IMR-90 (cell line): ENCODE measurements around the gene ACY1. TPM values are rescaled to one million over a fixed set of nuclear protein-coding genes. Genes with fewer than 3 reads are reported as not detected.
A peak's percentile ranks its signal among the peaks of the same experiment; 100 is the strongest.

Experiments
- ATAC-seq: fragments of 200-7000 bp; cut with Tn5 transposase; 2 replicates; pipeline ENCODE4 v1.9.1; 2020; ENCODE audit warnings: low read depth, mild to moderate bottlenecking, moderate library complexity
- BruUV-seq: library from RNA; stranded (reverse); fragments of 400-500 nt; replicated peaks from 2 replicates; lab custom pipeline; 2021; lab: Mats Ljungman, UMichigan
- CTCF ChIA-PET: fragments of 300-600 bp; formaldehyde crosslinking; extraction: SDS; loops from one replicate; lab custom pipeline; 2021; ENCODE audit warnings: antibody characterized with exemption; lab: Yijun Ruan, JAX
- POLR2A ChIA-PET: fragments of 300-600 bp; sonication (Branson Sonifier 250); formaldehyde crosslinking; loops from one replicate; lab custom pipeline; 2022; ENCODE audit warnings: antibody characterized with exemption; ENCODE audit not compliant: unreplicated experiment; lab: Charles Lee
- DNase-seq: peaks from one replicate; pipeline ENCODE4 v3.0.0; 2013
- H2AFZ ChIP-seq: replicated peaks from 2 replicates; pipeline ENCODE3; 2013; ENCODE audit warnings: low read length, mild to moderate bottlenecking; ENCODE audit not compliant: poor library complexity
- H2AK5ac ChIP-seq: 2 replicates; pipeline ENCODE4 v1.6.1; 2013; ENCODE audit warnings: low read depth, low read length, inconsistent platforms
- H2AK9ac ChIP-seq: replicated peaks from 2 replicates; pipeline ENCODE3; 2013; ENCODE audit warnings: mild to moderate bottlenecking, low read depth, low read length, moderate library complexity; ENCODE audit not compliant: poor library complexity
- H2BK120ac ChIP-seq: 2 replicates; pipeline ENCODE4 v1.6.1; 2013; ENCODE audit warnings: low read depth, low read length, inconsistent platforms
- H2BK15ac ChIP-seq: 3 replicates; pipeline ENCODE4 v1.6.1; 2013; ENCODE audit warnings: low read depth, low read length, inconsistent platforms
- H2BK20ac ChIP-seq: 2 replicates; pipeline ENCODE4 v1.6.1; 2013; ENCODE audit warnings: low read depth, mild to moderate bottlenecking, inconsistent platforms, low read length, moderate library complexity
- H2BK5ac ChIP-seq: 2 replicates; pipeline ENCODE4 v1.6.1; 2013; ENCODE audit warnings: mild to moderate bottlenecking, low read depth, low read length, inconsistent platforms; ENCODE audit not compliant: poor library complexity, severe bottlenecking
- H3K14ac ChIP-seq: replicated peaks from 2 replicates; pipeline ENCODE4 v1.6.1; 2013; ENCODE audit warnings: low read depth, low read length, inconsistent platforms
- H3K18ac ChIP-seq: 2 replicates; pipeline ENCODE4 v1.6.1; 2013; ENCODE audit warnings: low read depth, low read length, control low read depth
- H3K23ac ChIP-seq: 2 replicates; pipeline ENCODE4 v1.6.1; 2013; ENCODE audit warnings: low read depth, low read length, inconsistent platforms
- H3K27ac ChIP-seq: 2 replicates; pipeline ENCODE4 v1.5.1; 2013; ENCODE audit warnings: mild to moderate bottlenecking, control low read depth, low read length; ENCODE audit not compliant: insufficient read depth
- H3K27me3 ChIP-seq: 2 replicates; pipeline ENCODE4 v1.6.1; 2013; ENCODE audit warnings: low read length; ENCODE audit not compliant: control insufficient read depth, insufficient read depth
- H3K36me3 ChIP-seq: 2 replicates; pipeline ENCODE4 v1.6.1; 2013; ENCODE audit warnings: low read length, mixed read lengths; ENCODE audit not compliant: control insufficient read depth, insufficient read depth
- H3K4ac ChIP-seq: 2 replicates; pipeline ENCODE4 v1.6.1; 2013; ENCODE audit warnings: low read depth, low read length, inconsistent platforms
- H3K4me1 ChIP-seq: 2 replicates; pipeline ENCODE4 v1.6.1; 2013; ENCODE audit warnings: low read length, mixed read lengths; ENCODE audit not compliant: control insufficient read depth, insufficient read depth
- H3K4me2 ChIP-seq: 2 replicates; pipeline ENCODE4 v1.6.1; 2013; ENCODE audit warnings: low read depth, mild to moderate bottlenecking, control low read depth, low read length, moderate library complexity
- H3K4me3 ChIP-seq: 2 replicates; pipeline ENCODE4 v1.5.1; 2013; ENCODE audit warnings: low read depth, mild to moderate bottlenecking, control low read depth, low read length, moderate library complexity; ENCODE audit not compliant: insufficient read depth
- H3K56ac ChIP-seq: 2 replicates; pipeline ENCODE4 v1.6.1; 2013; ENCODE audit warnings: low read length, inconsistent platforms; ENCODE audit not compliant: insufficient read depth; ENCODE audit errors: extremely low read depth
- H3K79me1 ChIP-seq, 2 experiments: 2 replicates each; pipeline ENCODE4 v1.6.1; 2013; ENCODE audit warnings: low read length in 2 of 2, inconsistent platforms in 1 of 2, low read depth in 1 of 2
- H3K9ac ChIP-seq: 2 replicates; pipeline ENCODE4 v1.6.1; 2013; ENCODE audit warnings: low read depth, low read length, control low read depth
- H3K9me1 ChIP-seq: 2 replicates; pipeline ENCODE4 v1.6.1; 2013; ENCODE audit warnings: low read length, inconsistent platforms; ENCODE audit not compliant: insufficient read depth
- H3K9me3 ChIP-seq: 2 replicates; pipeline ENCODE4 v1.6.1; 2013; ENCODE audit warnings: low read length; ENCODE audit not compliant: control insufficient read depth, insufficient read depth
- H4K20me1 ChIP-seq: 2 replicates; pipeline ENCODE4 v1.6.1; 2013; ENCODE audit warnings: low read length, inconsistent platforms; ENCODE audit not compliant: insufficient read depth
- H4K5ac ChIP-seq: 2 replicates; pipeline ENCODE4 v1.6.1; 2013; ENCODE audit warnings: mild to moderate bottlenecking, low read depth, low read length, control low read depth
- H4K8ac ChIP-seq, 2 experiments: 2 replicates each; pipeline ENCODE4 v1.6.1; 2013; ENCODE audit warnings: low read depth in 2 of 2, low read length in 2 of 2, control low read depth in 1 of 2, inconsistent platforms in 1 of 2
- H4K91ac ChIP-seq: 2 replicates; pipeline ENCODE4 v1.6.1; 2013; ENCODE audit warnings: low read depth, low read length, inconsistent platforms; ENCODE audit not compliant: insufficient read depth
- BHLHE40 ChIP-seq: fragments of 150-350 bp; IDR thresholded peaks from 2 replicates; pipeline ENCODE4 v1.6.1; 2016; ENCODE audit warnings: mild to moderate bottlenecking, low read depth, low read length
- CEBPB ChIP-seq: IDR thresholded peaks from 2 replicates; pipeline ENCODE4 v1.6.1; 2012; ENCODE audit warnings: low read depth, low read length, improper control_type of control experiment
- CHD1 ChIP-seq: IDR thresholded peaks from 2 replicates; pipeline ENCODE4 v1.6.1; 2012; ENCODE audit warnings: low read depth, low read length, improper control_type of control experiment
- FOS ChIP-seq: fragments of 150-350 bp; IDR thresholded peaks from 2 replicates; pipeline ENCODE4 v1.6.1; 2016; ENCODE audit warnings: low read depth, low read length
- MAFK ChIP-seq: IDR thresholded peaks from 2 replicates; pipeline ENCODE4 v1.6.1; 2012; ENCODE audit warnings: low read depth, low read length, improper control_type of control experiment
- MAZ ChIP-seq: IDR thresholded peaks from 2 replicates; pipeline ENCODE4 v1.6.1; 2012; ENCODE audit warnings: low read depth, mild to moderate bottlenecking, low read length, improper control_type of control experiment, moderate library complexity, borderline replicate concordance
- MXI1 ChIP-seq: IDR thresholded peaks from 2 replicates; pipeline ENCODE4 v1.6.1; 2012; ENCODE audit warnings: low read depth, mild to moderate bottlenecking, low read length, moderate library complexity, borderline replicate concordance
- NFE2L2 ChIP-seq: fragments of 150-350 bp; IDR thresholded peaks from 2 replicates; pipeline ENCODE4 v1.6.1; 2016; ENCODE audit warnings: low read depth, mild to moderate bottlenecking, low read length
- POLR2A ChIP-seq: IDR thresholded peaks from 2 replicates; pipeline ENCODE4 v1.6.1; 2012; ENCODE audit warnings: mild to moderate bottlenecking, low read depth, low read length
- RAD21 ChIP-seq: IDR thresholded peaks from 2 replicates; pipeline ENCODE4 v1.6.1; 2012; ENCODE audit warnings: low read length, improper control_type of control experiment
- RCOR1 ChIP-seq: IDR thresholded peaks from 2 replicates; pipeline ENCODE4 v1.6.1; 2012; ENCODE audit warnings: mild to moderate bottlenecking, low read length, improper control_type of control experiment; ENCODE audit not compliant: insufficient replicate concordance
- RFX5 ChIP-seq: IDR thresholded peaks from 2 replicates; pipeline ENCODE4 v1.8.0; 2012; ENCODE audit warnings: low read depth, mild to moderate bottlenecking, low read length, moderate library complexity
- SMC3 ChIP-seq: fragments of 150-350 bp; IDR thresholded peaks from 2 replicates; pipeline ENCODE4 v1.6.1; 2016; ENCODE audit warnings: low read depth, mild to moderate bottlenecking, antibody characterized with exemption, low read length, moderate library complexity
- WGBS, 2 experiments: methylation state at CpG; one replicate each; pipeline versions ENCODE4 v1.1.5 to v1.1.7; 2013; ENCODE audit warnings: missing lambda C conversion rate in 2 of 2; ENCODE audit not compliant: insufficient read length in 1 of 2; ENCODE audit errors: extremely low coverage in 2 of 2; 5-methylcytosine and 5-hydroxymethylcytosine counted together
- dilution Hi-C: fragments of 300-500 bp; cut with HindIII; formaldehyde crosslinking; loops from one replicate; pipeline ENCODE4 v1.14.3; 2018; ENCODE audit warnings: low sequenced_read_pairs; ENCODE audit not compliant: unreplicated experiment
- in situ Hi-C: fragments of 300-500 bp; cut with MboI; formaldehyde crosslinking; loops from 3 replicates; pipeline ENCODE4 v1.14.3; 2019; ENCODE audit warnings: low sequenced_read_pairs, inconsistent platforms, mixed read lengths
- intact Hi-C: fragments of 100-400 bp; cut with micrococcal nuclease; formaldehyde crosslinking; loops from 2 replicates; pipeline ENCODE4 v1.10.0; 2022
- polyA plus RNA-seq, 3 experiments: library from polyadenylated mRNA; depleted of rRNA; stranded (reverse); fragments of >200 nt; gene quantifications; 2 replicates each; pipeline ENCODE4 v1.2.3, GENCODE V29; 2012; ENCODE audit warnings: low replicate concordance in 1 of 3
- total RNA-seq: library from RNA; depleted of rRNA; stranded (reverse); fragments of >200 nt; gene quantifications from 2 replicates; pipeline ENCODE4 v1.2.3, GENCODE V29; 2012
- TF ChIP-seq, protein P1 (sequence below): fragments of 150-350 bp; IDR thresholded peaks from 2 replicates; pipeline ENCODE4 v1.6.1; 2017; ENCODE audit warnings: mild to moderate bottlenecking, antibody characterized with exemption, low read length, low read depth
- TF ChIP-seq, protein P2 (sequence below): fragments of 150-350 bp; IDR thresholded peaks from 2 replicates; pipeline ENCODE4 v1.6.1; 2016; ENCODE audit warnings: low read depth, mild to moderate bottlenecking, low read length, moderate library complexity, borderline replicate concordance
- TF ChIP-seq, protein P3 (sequence below): conservative IDR thresholded peaks from 2 replicates; pipeline ENCODE4 v1.5.1; 2012; ENCODE audit warnings: mild to moderate bottlenecking, low read depth, low read length, improper control_type of control experiment

The ACY1 gene
- total and polyA plus RNA-seq, 2 of the 4 experiments (the other 2 are of a cell fraction): 22.0 to 47.1 TPM

DNA sequence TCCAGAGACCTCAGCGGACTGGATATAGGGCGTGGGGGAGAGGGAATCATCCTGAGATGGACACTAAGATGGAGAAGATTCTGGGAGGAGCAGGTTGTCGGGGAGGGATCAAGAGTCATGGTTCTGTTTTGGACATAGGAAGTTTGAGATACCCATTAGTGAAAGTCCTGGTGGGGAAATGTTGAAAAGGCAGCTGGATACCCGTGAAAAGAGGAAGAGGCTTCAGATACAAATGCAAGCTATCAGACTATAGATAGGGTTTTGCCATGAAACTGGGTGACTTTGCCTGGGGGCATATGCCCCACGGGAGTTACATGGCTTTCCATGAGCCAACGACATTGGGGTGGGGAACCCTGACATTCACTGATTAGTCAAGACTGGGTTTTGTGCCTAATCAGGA is 29.2 kb upstream of the ACY1 start:
- dilution Hi-C loops: no loop called here
- Histone ChIP-seq H3K56ac (no peak overlapping the region), H3K23ac (no peak overlapping the region), H3K9me3 (no peaks in the 10 kb centered on the region), H2AFZ (no peak overlapping the region), H4K5ac (peak overlapping the region; percentile 69), H3K27me3 (no peaks in the 10 kb centered on the region), H2BK120ac (peak overlapping the region; percentile 25; the same call in 1 of the 2 replicates), H4K20me1 (peaks cover 3% of the 10 kb centered on the region; the same call in 1 of the 2 replicates), H3K36me3 (peaks cover 17% of the 10 kb centered on the region; the same call in 1 of the 2 replicates), H3K9me1 (peaks cover 6% of the 10 kb centered on the region; the same call in 1 of the 2 replicates), H3K4ac (peak overlapping the region; percentile 30), H2AK5ac (peak overlapping the region; percentile 47; the same call in 1 of the 2 replicates), H3K18ac (no peak overlapping the region), H4K8ac (peak overlapping the region; percentile 36 to 41; a peak in 1 of 4 replicates), H2AK9ac (no peak overlapping the region), H2BK5ac (no peak overlapping the region), H2BK20ac (0 out of 2 replicates have a peak overlapping the region, but pooled peaks have one; percentile 43), H3K9ac (no peak overlapping the region), H4K91ac (no peak overlapping the region), H3K79me1 (no peaks in the 10 kb centered on the region), H3K4me3 (no peak overlapping the region), H3K4me1 (peaks cover 9% of the 10 kb centered on the region), H2BK15ac (no peak overlapping the region), H3K4me2 (no peak overlapping the region), H3K14ac (no peak overlapping the region), H3K27ac (no peak overlapping the region)
- no peak for ATAC-seq
- in situ Hi-C loops: loop anchor here (25.0 kb wide), 1 partner anchor 1617 kb away; the partner anchor contains the start of genes RASSF1, TUSC2 and ZMYND10
- intact Hi-C loops: no loop called here
- CTCF ChIA-PET: interaction anchor here (0.9 kb wide), 1 partner anchor 20 kb away, joined by 4 read pairs; the partner anchor contains the start of gene ABHD14B
- 80% methylated on average over 3 of the region's 6 CpGs; no CpG with 5 or more reads in 1 of the 2 experiments for WGBS, 2 experiments
- POLR2A ChIA-PET: interaction anchor here (1.0 kb wide), 1 partner anchor 13 kb away, joined by 3 read pairs; the partner anchor contains the start of gene RRP9
- no peak for DNase-seq
- TF ChIP-seq FOS (no peak), NFE2L2 (no peak), MAZ (no peak), RAD21 (no peak), CEBPB (no peak), SMC3 (no peak), MAFK (no peak), RCOR1 (no peak), POLR2A (no peak), MXI1 (no peak), CHD1 (no peak), RFX5 (no peak), BHLHE40 (no peak)
- TF ChIP-seq, protein P1, sequence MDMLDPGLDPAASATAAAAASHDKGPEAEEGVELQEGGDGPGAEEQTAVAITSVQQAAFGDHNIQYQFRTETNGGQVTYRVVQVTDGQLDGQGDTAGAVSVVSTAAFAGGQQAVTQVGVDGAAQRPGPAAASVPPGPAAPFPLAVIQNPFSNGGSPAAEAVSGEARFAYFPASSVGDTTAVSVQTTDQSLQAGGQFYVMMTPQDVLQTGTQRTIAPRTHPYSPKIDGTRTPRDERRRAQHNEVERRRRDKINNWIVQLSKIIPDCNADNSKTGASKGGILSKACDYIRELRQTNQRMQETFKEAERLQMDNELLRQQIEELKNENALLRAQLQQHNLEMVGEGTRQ: no peak
- TF ChIP-seq, protein P2, sequence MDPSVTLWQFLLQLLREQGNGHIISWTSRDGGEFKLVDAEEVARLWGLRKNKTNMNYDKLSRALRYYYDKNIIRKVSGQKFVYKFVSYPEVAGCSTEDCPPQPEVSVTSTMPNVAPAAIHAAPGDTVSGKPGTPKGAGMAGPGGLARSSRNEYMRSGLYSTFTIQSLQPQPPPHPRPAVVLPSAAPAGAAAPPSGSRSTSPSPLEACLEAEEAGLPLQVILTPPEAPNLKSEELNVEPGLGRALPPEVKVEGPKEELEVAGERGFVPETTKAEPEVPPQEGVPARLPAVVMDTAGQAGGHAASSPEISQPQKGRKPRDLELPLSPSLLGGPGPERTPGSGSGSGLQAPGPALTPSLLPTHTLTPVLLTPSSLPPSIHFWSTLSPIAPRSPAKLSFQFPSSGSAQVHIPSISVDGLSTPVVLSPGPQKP: no peak
- TF ChIP-seq, protein P3, sequence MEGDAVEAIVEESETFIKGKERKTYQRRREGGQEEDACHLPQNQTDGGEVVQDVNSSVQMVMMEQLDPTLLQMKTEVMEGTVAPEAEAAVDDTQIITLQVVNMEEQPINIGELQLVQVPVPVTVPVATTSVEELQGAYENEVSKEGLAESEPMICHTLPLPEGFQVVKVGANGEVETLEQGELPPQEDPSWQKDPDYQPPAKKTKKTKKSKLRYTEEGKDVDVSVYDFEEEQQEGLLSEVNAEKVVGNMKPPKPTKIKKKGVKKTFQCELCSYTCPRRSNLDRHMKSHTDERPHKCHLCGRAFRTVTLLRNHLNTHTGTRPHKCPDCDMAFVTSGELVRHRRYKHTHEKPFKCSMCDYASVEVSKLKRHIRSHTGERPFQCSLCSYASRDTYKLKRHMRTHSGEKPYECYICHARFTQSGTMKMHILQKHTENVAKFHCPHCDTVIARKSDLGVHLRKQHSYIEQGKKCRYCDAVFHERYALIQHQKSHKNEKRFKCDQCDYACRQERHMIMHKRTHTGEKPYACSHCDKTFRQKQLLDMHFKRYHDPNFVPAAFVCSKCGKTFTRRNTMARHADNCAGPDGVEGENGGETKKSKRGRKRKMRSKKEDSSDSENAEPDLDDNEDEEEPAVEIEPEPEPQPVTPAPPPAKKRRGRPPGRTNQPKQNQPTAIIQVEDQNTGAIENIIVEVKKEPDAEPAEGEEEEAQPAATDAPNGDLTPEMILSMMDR: no peak
- BruUV-seq: no TSS peak
